Measurements from ENCODE around the gene CRK.

- TF ChIP-seq CTCF (conservative IDR thresholded peaks at IDR 0.05 in 1 of 2, IDR thresholded peaks at IDR 0.05 in 1 of 2; ENCODE audit: low read depth in 1 of 2, low read length in 2 of 2) (no peak), EZH2 (IDR thresholded peaks at IDR 0.05; ENCODE audit: low read length, missing control alignments) (no peak)
Measured at GRCh38 chr17:1431631-1432104, 24.4 kb downstream of the CRK start.

All from fibroblast of lung (primary cell).